Mucosa of descending colon (tissue), 3 donors: Measurements from ENCODE around the gene XKR7. TPM values are rescaled to one million over a fixed set of nuclear protein-coding genes. Genes with fewer than 3 reads are reported as not detected.

Experiments
- ATAC-seq: fragments of 200-7000 bp; cut with Tn5 transposase; one replicate; pipeline ENCODE4 v1.9.1; 2020; ENCODE audit warnings: mild to moderate bottlenecking, moderate library complexity
- DNase-seq, 3 donors: peaks; one replicate each; pipeline ENCODE4 v3.0.0-alpha.2; 2020
- H3K36me3 ChIP-seq: fragments of 200-600 bp; one replicate; pipeline ENCODE4 v1.8.0; 2021; ENCODE audit warnings: low read depth, mild to moderate bottlenecking
- H3K4me1 ChIP-seq: fragments of 200-600 bp; one replicate; pipeline ENCODE4 v1.8.0; 2021; ENCODE audit warnings: low read depth, mild to moderate bottlenecking
- H3K4me3 ChIP-seq: fragments of 200-600 bp; one replicate; pipeline ENCODE4 v1.8.0; 2021; ENCODE audit warnings: mild to moderate bottlenecking
- H3K9me3 ChIP-seq: fragments of 200-600 bp; one replicate; pipeline ENCODE4 v1.8.0; 2021; ENCODE audit warnings: mild to moderate bottlenecking
- CTCF ChIP-seq: fragments of 200-600 bp; IDR thresholded peaks from one replicate; pipeline ENCODE4 v1.8.0; 2022; ENCODE audit warnings: antibody characterized with exemption, mild to moderate bottlenecking
- intact Hi-C, 2 donors: fragments of 100-400 bp; cut with DNase I in 1 of 2; cut with micrococcal nuclease in 1 of 2; formaldehyde crosslinking; loops; one replicate each; pipeline versions ENCODE4 v1.11.0 to v1.11.1; 2022; cut with DNase I, micrococcal nuclease
- total RNA-seq, 3 donors: library from RNA; stranded (reverse); fragmentation: NEBNext Ultra II Directional in 2 of 3; extraction: Animal tissue kit (Norgen Biotek cat#: 25700) in 2 of 3; gene quantifications; one replicate each; pipeline versions ENCODE4 v1.2.1 to v1.2.4, GENCODE V29; 2021 to 2023
- donor health status: DM: no; HTN: no; CAD: no; lungs with moderate emphysema.
- donor health status: DM: no; HTN: no; CAD: no.
- donor health status: DM: no; HTN: yes; CAD: no.

The XKR7 gene
- total RNA-seq, 3 donors from 2014 or later: 0.09 to 0.13 (median 0.10) TPM

GRCh38 chr20:32004963-32005362 is 37.0 kb downstream of the XKR7 start:
- no peak for TF ChIP-seq CTCF
- Histone ChIP-seq H3K36me3 (no peaks in the 10 kb centered on the region), H3K4me1 (no peaks in the 10 kb centered on the region), H3K9me3 (no peaks in the 10 kb centered on the region), H3K4me3 (no peak overlapping the region)
- DNase-seq (no peak), ATAC-seq (no peak)
- intact Hi-C loops: no loop called here

GRCh38 chr20:32006053-32006452 is 38.1 kb downstream of the XKR7 start:
- H3K9me3 ChIP-seq: no peaks in the 10 kb centered on the region
- no peak for ATAC-seq
- no peaks in the 10 kb centered on the region for H3K36me3 ChIP-seq
- H3K4me3 ChIP-seq: no peak overlapping the region
- no peak for TF ChIP-seq CTCF
- intact Hi-C loops: no loop called here
- no peaks in the 10 kb centered on the region for H3K4me1 ChIP-seq
- DNase-seq: no peak

GRCh38 chr20:32006841-32007786 is 39.2 kb downstream of the XKR7 start:
- no peak for TF ChIP-seq CTCF
- ATAC-seq: no peak
- H3K4me1 ChIP-seq: no peaks in the 10 kb centered on the region
- no peaks in the 10 kb centered on the region for H3K9me3 ChIP-seq
- H3K36me3 ChIP-seq: no peaks in the 10 kb centered on the region
- intact Hi-C loops: no loop called here
- DNase-seq: no peak
- no peak overlapping the region for H3K4me3 ChIP-seq

GRCh38 chr20:32007787-32008616 is 40.1 kb downstream of the XKR7 start:
- TF ChIP-seq CTCF: no peak
- H3K9me3 ChIP-seq: no peaks in the 10 kb centered on the region
- intact Hi-C loops: no loop called here
- ATAC-seq (no peak), DNase-seq (peak in 1 of 3 donors; percentile 10)
- no peaks in the 10 kb centered on the region for H3K36me3 ChIP-seq
- no peak overlapping the region for H3K4me3 ChIP-seq
- no peaks in the 10 kb centered on the region for H3K4me1 ChIP-seq

DNA sequence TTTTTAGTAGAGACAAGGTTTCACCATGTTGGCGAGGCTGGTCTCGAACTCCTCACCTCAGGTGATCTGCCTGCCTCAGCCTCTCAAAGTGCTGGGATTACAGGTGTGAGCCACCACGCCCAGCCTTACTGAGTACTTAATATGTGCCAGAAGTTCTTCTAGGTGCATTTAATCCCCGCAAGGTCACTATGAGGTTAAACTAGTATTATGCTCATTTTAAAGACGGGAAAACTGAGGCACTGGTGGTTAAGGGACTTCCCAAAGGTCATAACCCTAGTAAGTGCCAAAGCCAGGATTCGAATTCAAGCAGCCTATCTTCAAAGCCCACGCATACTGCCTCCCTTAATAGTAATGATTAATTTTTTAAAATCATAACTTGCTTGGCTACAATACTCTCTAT is 41.6 kb downstream of the XKR7 start:
- intact Hi-C loops: no loop called here

More for the DNA sequence above, 41.6 kb downstream of the XKR7 start:
- H3K4me1 ChIP-seq: no peaks in the 10 kb centered on the region
- DNase-seq (no peak), ATAC-seq (no peak)
- no peaks in the 10 kb centered on the region for H3K9me3 ChIP-seq
- no peaks in the 10 kb centered on the region for H3K36me3 ChIP-seq
- no peak overlapping the region for H3K4me3 ChIP-seq
- TF ChIP-seq CTCF: no peak
